H9 (cell line): ENCODE results near the gene CDH4. TPM values are rescaled to one million over a fixed set of nuclear protein-coding genes. Genes with fewer than 3 reads are reported as not detected.

Source experiments
- DNase-seq: peaks from one replicate; pipeline ENCODE4 v3.0.0-alpha.2; 2017
- H2AFZ ChIP-seq: one replicate; pipeline ENCODE4 v1.6.1; 2013; ENCODE audit warnings: mild to moderate bottlenecking, low read length, control low read depth, moderate library complexity
- H2AK5ac ChIP-seq: 2 replicates; pipeline ENCODE4 v1.6.1; 2013; ENCODE audit warnings: low read length, control low read depth, mixed read lengths; ENCODE audit not compliant: insufficient read length
- H2BK120ac ChIP-seq: one replicate; pipeline ENCODE4 v1.6.1; 2013; ENCODE audit warnings: low read depth, mild to moderate bottlenecking, low read length, control low read depth, inconsistent platforms; ENCODE audit not compliant: poor library complexity, severe bottlenecking
- H2BK12ac ChIP-seq: 2 replicates; pipeline ENCODE4 v1.6.1; 2013; ENCODE audit warnings: low read length, control low read depth, mixed read lengths, low read depth; ENCODE audit not compliant: insufficient read length
- H2BK15ac ChIP-seq: 2 replicates; pipeline ENCODE4 v1.6.1; 2013; ENCODE audit warnings: low read depth, low read length, control low read depth
- H2BK20ac ChIP-seq: one replicate; pipeline ENCODE4 v1.6.1; 2013; ENCODE audit warnings: low read depth, mild to moderate bottlenecking, low read length, control low read depth, inconsistent platforms; ENCODE audit not compliant: poor library complexity, severe bottlenecking
- H2BK5ac ChIP-seq: 2 replicates; pipeline ENCODE4 v1.6.1; 2013; ENCODE audit warnings: low read length, control low read depth, mixed read lengths; ENCODE audit not compliant: insufficient read length
- H3K14ac ChIP-seq: 2 replicates; pipeline ENCODE4 v1.6.1; 2013; ENCODE audit warnings: low read length, control low read depth; ENCODE audit not compliant: insufficient read depth
- H3K18ac ChIP-seq: 2 replicates; pipeline ENCODE4 v1.6.1; 2013; ENCODE audit warnings: low read depth, mild to moderate bottlenecking, mixed read lengths, low read length, control low read depth; ENCODE audit not compliant: insufficient read length
- H3K23ac ChIP-seq: 2 replicates; pipeline ENCODE4 v1.6.1; 2013; ENCODE audit warnings: low read length, control low read depth, mixed read lengths, low read depth; ENCODE audit not compliant: insufficient read length
- H3K23me2 ChIP-seq: 2 replicates; pipeline ENCODE4 v1.6.1; 2013; ENCODE audit warnings: low read depth, mild to moderate bottlenecking, mixed read lengths, low read length, control low read depth; ENCODE audit not compliant: insufficient read length, poor library complexity, severe bottlenecking
- H3K27ac ChIP-seq: 2 replicates; pipeline ENCODE4 v1.5.1; 2013; ENCODE audit warnings: low read length, control low read depth, mixed read lengths, low read depth; ENCODE audit not compliant: insufficient read length
- H3K27me3 ChIP-seq: 2 replicates; pipeline ENCODE4 v1.6.1; 2013; ENCODE audit warnings: low read length, control low read depth, inconsistent platforms; ENCODE audit not compliant: insufficient read depth
- H3K4ac ChIP-seq: 2 replicates; pipeline ENCODE4 v1.6.1; 2013; ENCODE audit warnings: low read depth, mild to moderate bottlenecking, control low read depth, inconsistent platforms, low read length, moderate library complexity
- H3K4me1 ChIP-seq: 2 replicates; pipeline ENCODE4 v1.6.1; 2013; ENCODE audit warnings: low read length, control low read depth, inconsistent platforms; ENCODE audit not compliant: insufficient read depth
- H3K4me2 ChIP-seq: 2 replicates; pipeline ENCODE4 v1.6.1; 2013; ENCODE audit warnings: low read length, control low read depth, mixed read lengths; ENCODE audit not compliant: insufficient read length, insufficient read depth
- H3K56ac ChIP-seq: 2 replicates; pipeline ENCODE4 v1.6.1; 2013; ENCODE audit warnings: low read depth, mild to moderate bottlenecking, mixed read lengths, low read length, control low read depth; ENCODE audit not compliant: insufficient read length
- H3K79me1 ChIP-seq: 2 replicates; pipeline ENCODE4 v1.6.1; 2013; ENCODE audit warnings: low read depth, mild to moderate bottlenecking, moderate library complexity, low read length, control low read depth, inconsistent platforms; ENCODE audit not compliant: insufficient read depth, poor library complexity, severe bottlenecking
- H3K79me2 ChIP-seq: 2 replicates; pipeline ENCODE4 v1.6.1; 2013; ENCODE audit warnings: low read length, control low read depth, inconsistent platforms; ENCODE audit not compliant: insufficient read depth
- H3K9ac ChIP-seq: 2 replicates; pipeline ENCODE4 v1.6.1; 2013; ENCODE audit warnings: low read length, control low read depth, mixed read lengths; ENCODE audit not compliant: insufficient read length; ENCODE audit errors: extremely low read depth
- H3K9me3 ChIP-seq: one replicate; pipeline ENCODE4 v1.6.1; 2013; ENCODE audit warnings: low read depth, low read length, inconsistent platforms; ENCODE audit not compliant: control insufficient read depth
- H3T11ph ChIP-seq: one replicate; pipeline ENCODE4 v1.6.1; 2013; ENCODE audit warnings: mild to moderate bottlenecking, low read length, control low read depth, inconsistent platforms
- H4K20me1 ChIP-seq: one replicate; pipeline ENCODE4 v1.6.1; 2013; ENCODE audit not compliant: control insufficient read depth, insufficient read length, insufficient read depth
- H4K5ac ChIP-seq: 2 replicates; pipeline ENCODE4 v1.6.1; 2013; ENCODE audit warnings: low read depth, mild to moderate bottlenecking, mixed read lengths, low read length, control low read depth; ENCODE audit not compliant: insufficient read length
- H4K8ac ChIP-seq: replicated peaks from 2 replicates; pipeline ENCODE4 v1.6.1; 2013; ENCODE audit warnings: low read length, control low read depth, mixed read lengths, low read depth; ENCODE audit not compliant: insufficient read length
- H4K91ac ChIP-seq: 2 replicates; pipeline ENCODE4 v1.6.1; 2013; ENCODE audit warnings: low read depth, mild to moderate bottlenecking, moderate library complexity, mixed read lengths, low read length, control low read depth; ENCODE audit not compliant: insufficient read length
- H3K27ac Mint-ChIP-seq, 3 experiments: 2 replicates in 2 of 3; 3 replicates in 1 of 3; pipeline ENCODE4 v1.8.0; 2020 to 2021; ENCODE audit warnings: mixed read lengths in 3 of 3, mild to moderate bottlenecking in 1 of 3, moderate library complexity in 1 of 3
- H3K27me3 Mint-ChIP-seq: 2 replicates; pipeline ENCODE4 v1.8.0; 2021; ENCODE audit warnings: low read depth, mild to moderate bottlenecking, moderate library complexity, mixed read lengths
- H3K36me3 Mint-ChIP-seq, 3 experiments: 2 replicates in 2 of 3; 3 replicates in 1 of 3; pipeline ENCODE4 v1.8.0; 2020 to 2021; ENCODE audit warnings: low read depth in 3 of 3, mixed read lengths in 3 of 3; ENCODE audit not compliant: insufficient read depth in 1 of 3
- H3K4me1 Mint-ChIP-seq, 2 experiments: 2 replicates each; pipeline ENCODE4 v1.8.0; 2020; ENCODE audit warnings: mixed read lengths in 2 of 2
- H3K4me3 Mint-ChIP-seq, 2 experiments: 2 replicates in 1 of 2; 3 replicates in 1 of 2; pipeline ENCODE4 v1.8.0; 2020 to 2021; ENCODE audit warnings: mild to moderate bottlenecking in 2 of 2, mixed read lengths in 2 of 2, moderate library complexity in 1 of 2
- H3K9me3 Mint-ChIP-seq, 2 experiments: 2 replicates in 1 of 2; 3 replicates in 1 of 2; pipeline ENCODE4 v1.8.0; 2020; ENCODE audit warnings: mild to moderate bottlenecking in 2 of 2, mixed read lengths in 2 of 2, moderate library complexity in 1 of 2
- WGBS: extraction: QIAGEN DNeasy Blood & Tissue Kit; methylation state at CpG from one replicate; pipeline ENCODE4 v1.1.7; 2013; ENCODE audit warnings: missing lambda C conversion rate, low lambda C conversion rate, mixed read lengths; ENCODE audit not compliant: insufficient read length; ENCODE audit errors: extremely low coverage; 5-methylcytosine and 5-hydroxymethylcytosine counted together
- total RNA-seq: library from RNA; stranded (reverse); gene quantifications from 2 replicates; pipeline ENCODE4 v1.2.1, GENCODE V29; 2021
- TF ChIP-seq, protein P1 (sequence below): fragments of 200-600 bp; sonication (generic); conservative IDR thresholded peaks from 3 replicates; pipeline ENCODE4 v1.8.0; 2021; ENCODE audit warnings: antibody characterized with exemption, mild to moderate bottlenecking

Gene CDH4
- total RNA-seq, 1 experiment from 2014 or later: 3.0 TPM

DNA sequence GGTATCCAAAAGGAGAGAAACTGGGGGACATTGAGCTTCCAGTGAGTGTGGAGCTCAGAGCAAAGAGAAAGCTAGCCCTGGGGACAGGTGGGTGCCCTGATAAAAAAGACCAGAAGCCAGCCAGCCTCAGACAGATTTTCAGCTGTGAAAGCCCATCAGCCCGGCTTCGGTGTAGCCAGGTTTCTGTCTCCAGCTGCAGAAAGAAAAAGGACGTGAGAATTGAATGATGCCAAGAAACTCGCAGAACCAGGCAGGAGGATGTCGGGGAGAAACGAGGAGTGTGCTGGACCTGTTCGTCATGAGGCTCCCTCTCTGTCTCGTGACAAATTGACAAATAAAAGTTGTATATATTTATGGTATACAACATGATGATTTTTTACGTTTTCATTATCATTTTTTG is 63.3 kb downstream of the CDH4 start:
- H4K91ac ChIP-seq: no peak overlapping the region
- no peak overlapping the region for H2BK20ac ChIP-seq
- no peak overlapping the region for H4K5ac ChIP-seq
- H3K27me3 Mint-ChIP-seq: peaks cover 47% of the 10 kb centered on the region
- no peaks in the 10 kb centered on the region for H3K23me2 ChIP-seq
- no peak overlapping the region for H3K18ac ChIP-seq
- no peak overlapping the region for H2BK12ac ChIP-seq
- no peaks in the 10 kb centered on the region; a peak in 1 of 5 replicates for H3K9me3 Mint-ChIP-seq
- peaks cover 2 to 12% of the 10 kb centered on the region in 2 experiments; a peak in 3 of 4 replicates for H3K4me1 Mint-ChIP-seq
- no peaks in the 10 kb centered on the region for H3K27me3 ChIP-seq
- no peak overlapping the region for H2BK5ac ChIP-seq
- no peaks in the 10 kb centered on the region for H4K20me1 ChIP-seq
- no peak overlapping the region for H2AFZ ChIP-seq
- no peak overlapping the region for H2BK120ac ChIP-seq
- no peak overlapping the region for H3K14ac ChIP-seq
- DNase-seq: no peak
- H3K4me3 Mint-ChIP-seq: no peak overlapping the region
- no peaks in the 10 kb centered on the region; a peak in 1 of 7 replicates for H3K36me3 Mint-ChIP-seq
- H3K4me2 ChIP-seq: no peak overlapping the region
- H3K79me2 ChIP-seq: no peaks in the 10 kb centered on the region
- no peak overlapping the region for H3K4ac ChIP-seq
- H3K27ac Mint-ChIP-seq: no peak overlapping the region
- no peak overlapping the region for H3K23ac ChIP-seq
- no peak overlapping the region for H3T11ph ChIP-seq
- TF ChIP-seq, protein P1, sequence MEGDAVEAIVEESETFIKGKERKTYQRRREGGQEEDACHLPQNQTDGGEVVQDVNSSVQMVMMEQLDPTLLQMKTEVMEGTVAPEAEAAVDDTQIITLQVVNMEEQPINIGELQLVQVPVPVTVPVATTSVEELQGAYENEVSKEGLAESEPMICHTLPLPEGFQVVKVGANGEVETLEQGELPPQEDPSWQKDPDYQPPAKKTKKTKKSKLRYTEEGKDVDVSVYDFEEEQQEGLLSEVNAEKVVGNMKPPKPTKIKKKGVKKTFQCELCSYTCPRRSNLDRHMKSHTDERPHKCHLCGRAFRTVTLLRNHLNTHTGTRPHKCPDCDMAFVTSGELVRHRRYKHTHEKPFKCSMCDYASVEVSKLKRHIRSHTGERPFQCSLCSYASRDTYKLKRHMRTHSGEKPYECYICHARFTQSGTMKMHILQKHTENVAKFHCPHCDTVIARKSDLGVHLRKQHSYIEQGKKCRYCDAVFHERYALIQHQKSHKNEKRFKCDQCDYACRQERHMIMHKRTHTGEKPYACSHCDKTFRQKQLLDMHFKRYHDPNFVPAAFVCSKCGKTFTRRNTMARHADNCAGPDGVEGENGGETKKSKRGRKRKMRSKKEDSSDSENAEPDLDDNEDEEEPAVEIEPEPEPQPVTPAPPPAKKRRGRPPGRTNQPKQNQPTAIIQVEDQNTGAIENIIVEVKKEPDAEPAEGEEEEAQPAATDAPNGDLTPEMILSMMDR: no peak
- no peak overlapping the region for H2AK5ac ChIP-seq
- no peak overlapping the region for H3K27ac ChIP-seq
- no CpG with 5 or more reads among the region's 9 CpGs for WGBS
- H3K79me1 ChIP-seq: no peaks in the 10 kb centered on the region
- H3K56ac ChIP-seq: no peak overlapping the region
- no peaks in the 10 kb centered on the region for H3K9me3 ChIP-seq
- H3K9ac ChIP-seq: no peak overlapping the region
- no peak overlapping the region for H4K8ac ChIP-seq
- no peak overlapping the region for H2BK15ac ChIP-seq
- no peaks in the 10 kb centered on the region for H3K4me1 ChIP-seq
